ENCODE measurements around the gene ITGA4. TPM values are rescaled to one million over a fixed set of nuclear protein-coding genes. Genes with fewer than 3 reads are reported as not detected.

ITGA4 gene
- total RNA-seq, 2 donors from 2014 or later: 10.5 to 12.4 TPM

DNA sequence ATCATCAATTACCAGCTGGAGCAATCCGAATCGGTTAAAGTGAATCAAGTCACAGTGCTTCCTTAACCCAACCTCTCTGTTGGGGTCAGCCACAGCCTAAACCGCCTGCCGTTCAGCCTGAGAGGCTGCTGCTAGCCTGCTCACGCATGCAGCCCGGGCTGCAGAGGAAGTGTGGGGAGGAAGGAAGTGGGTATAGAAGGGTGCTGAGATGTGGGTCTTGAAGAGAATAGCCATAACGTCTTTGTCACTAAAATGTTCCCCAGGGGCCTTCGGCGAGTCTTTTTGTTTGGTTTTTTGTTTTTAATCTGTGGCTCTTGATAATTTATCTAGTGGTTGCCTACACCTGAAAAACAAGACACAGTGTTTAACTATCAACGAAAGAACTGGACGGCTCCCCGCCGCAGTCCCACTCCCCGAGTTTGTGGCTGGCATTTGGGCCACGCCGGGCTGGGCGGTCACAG, 496 bp upstream of the ITGA4 start:
- DNase-seq (ENCODE audit: low spot score): peak; percentile 87
- intact Hi-C loops (cut with DNase I): no loop called here

DNA sequence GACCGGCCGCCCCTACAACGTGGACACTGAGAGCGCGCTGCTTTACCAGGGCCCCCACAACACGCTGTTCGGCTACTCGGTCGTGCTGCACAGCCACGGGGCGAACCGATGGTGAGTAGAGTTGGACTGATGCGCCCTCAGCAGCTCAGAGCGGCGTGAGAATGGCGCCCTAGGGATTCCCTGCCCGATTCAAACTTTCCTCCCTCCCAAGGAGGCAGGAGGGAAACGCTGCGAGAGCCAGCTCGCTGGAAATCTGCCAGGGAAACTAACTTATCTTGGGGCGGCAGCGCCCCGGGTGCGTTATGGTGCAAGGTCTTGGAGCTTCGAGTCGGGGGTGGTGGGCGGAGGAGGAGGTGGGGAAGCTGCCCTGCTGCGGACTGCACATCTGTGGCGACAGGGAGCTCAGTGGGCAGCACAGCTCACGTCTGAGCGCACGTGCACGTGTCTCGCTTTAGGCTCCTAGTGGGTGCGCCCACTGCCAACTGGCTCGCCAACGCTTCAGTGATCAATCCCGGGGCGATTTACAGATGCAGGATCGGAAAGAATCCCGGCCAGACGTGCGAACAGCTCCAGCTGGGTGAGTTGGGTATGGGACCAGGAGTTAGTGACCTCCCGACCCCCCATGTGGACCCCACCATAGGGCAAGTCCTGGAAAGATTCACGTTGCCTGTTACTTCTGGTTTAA, 697 bp downstream of the ITGA4 start:
- intact Hi-C loops (cut with DNase I): no loop called here
- peak; percentile 86 for DNase-seq (ENCODE audit: low spot score)

DNA sequence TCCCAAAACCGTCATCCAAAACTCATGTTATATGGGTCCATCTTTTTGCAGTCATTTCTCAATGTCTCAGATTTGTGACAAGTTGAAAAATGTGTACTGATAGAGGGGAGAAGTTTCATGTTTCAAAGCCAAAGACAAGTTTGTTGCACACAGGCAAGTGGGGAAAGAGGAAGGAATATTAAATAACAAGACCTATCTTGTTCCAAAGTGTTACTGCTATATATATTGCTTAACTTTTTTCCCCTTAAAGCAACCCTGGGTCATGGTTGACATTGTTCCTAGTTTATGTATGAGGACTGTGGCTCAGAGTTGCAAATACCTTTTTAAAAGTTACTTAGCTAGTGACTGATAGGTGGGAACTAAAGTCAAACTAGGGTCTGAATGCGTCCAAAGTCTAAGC, 1.7 kb downstream of the ITGA4 start:
- no peak for DNase-seq (ENCODE audit: low spot score)
- intact Hi-C loops (cut with DNase I): no loop called here

DNA sequence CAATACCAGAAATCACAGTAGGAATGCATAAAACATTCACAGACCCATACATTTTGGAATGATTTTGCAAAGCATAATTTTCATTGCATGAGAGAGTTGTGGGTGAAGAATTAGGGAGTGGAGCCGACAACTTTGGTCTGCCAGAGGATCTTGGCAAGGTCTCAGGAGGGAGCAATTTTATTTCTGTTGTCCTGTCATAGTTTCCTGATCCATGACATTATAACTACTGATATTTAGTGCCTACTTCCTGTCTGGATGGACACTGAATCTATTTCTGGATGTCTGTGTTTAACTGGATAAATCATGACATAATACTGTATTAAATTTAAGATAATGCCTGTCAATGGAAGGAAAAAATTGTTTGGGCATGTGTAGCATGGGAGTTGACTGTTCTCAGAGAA, 2.4 kb downstream of the ITGA4 start:
- DNase-seq (ENCODE audit: low spot score): no peak
- intact Hi-C loops (cut with DNase I): no loop called here

DNA sequence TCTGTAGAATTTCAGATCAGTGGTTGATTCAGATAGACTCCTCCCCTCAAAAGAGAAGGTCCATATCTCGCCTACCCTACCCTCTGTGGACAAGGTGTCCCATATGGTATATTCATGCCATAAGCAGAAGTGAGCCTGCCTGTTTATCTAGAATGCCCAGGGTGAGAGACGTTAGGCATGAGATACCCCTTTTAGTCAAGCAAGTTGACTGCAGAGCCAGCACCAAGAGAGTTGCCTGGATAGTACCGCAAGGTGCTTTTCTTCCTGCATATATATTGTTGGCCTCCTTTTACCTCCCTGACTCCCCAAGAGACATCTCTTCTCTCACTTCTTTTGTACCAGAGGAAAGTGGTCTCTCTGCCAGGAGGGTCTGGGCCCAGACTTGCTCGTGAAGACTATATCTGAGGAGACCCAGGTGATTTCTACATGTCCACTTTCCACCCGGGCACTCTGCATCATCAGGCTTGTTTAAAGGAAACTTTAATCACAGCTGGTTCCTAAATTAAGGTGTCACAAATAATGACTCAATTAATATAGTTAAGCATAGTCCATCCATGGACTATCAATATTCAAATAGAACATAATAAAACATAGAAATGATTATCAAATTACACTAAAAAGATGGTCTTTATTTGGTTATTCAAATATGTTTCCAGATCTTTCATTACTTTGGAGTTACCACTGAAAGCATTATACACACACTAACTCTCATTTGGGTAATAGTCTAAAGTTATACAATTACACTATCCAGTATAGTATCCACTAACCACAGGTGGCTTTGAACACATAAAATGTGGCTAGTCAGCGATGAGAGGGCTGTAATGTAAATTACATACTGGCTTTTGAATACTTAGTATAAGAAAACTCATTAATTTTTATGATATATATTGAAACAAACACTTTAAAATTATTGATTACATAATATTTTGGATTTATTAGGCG, 4.1 kb downstream of the ITGA4 start:
- intact Hi-C loops (cut with DNase I): no loop called here
- DNase-seq (ENCODE audit: low spot score): no peak

DNA sequence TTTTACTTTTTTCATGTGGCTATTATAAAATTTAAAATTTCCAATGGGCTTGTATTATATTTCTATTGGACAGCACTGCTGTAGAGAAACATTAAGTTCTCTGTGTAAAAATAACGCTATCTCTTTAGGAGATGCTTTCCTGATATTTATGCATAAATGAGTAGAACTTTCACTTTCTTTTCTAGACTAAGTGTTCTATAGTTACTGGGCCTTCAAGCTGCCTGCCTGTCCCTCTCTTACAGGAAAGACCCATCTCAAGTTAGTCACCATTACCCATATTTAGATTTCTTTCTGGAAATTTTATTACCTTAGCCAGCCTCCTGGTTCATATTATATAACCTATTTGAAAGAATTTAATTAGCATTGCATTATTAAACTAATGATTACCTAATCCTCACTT, 4.8 kb downstream of the ITGA4 start:
- DNase-seq (ENCODE audit: low spot score): no peak
- intact Hi-C loops (cut with DNase I): no loop called here

DNA sequence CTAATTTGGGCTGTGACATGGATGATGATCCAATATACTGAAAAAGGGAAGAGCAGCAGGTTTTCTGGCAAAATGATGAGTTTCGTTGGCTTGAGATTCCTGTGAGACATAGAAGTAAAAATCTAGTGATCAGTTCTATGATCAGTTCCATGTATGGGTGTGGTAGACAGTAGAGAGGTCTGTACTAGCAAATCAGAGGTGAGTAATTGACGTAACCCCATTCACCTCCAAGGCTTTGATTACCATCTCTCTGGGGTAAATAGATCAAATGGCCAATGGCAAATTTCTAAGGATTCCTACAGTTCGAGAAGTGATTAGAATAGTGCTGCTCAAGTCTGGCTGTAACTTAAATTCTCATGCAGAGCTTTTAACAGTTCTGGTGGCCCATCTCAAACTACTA, 6.4 kb downstream of the ITGA4 start:
- intact Hi-C loops (cut with DNase I): no loop called here
- DNase-seq (ENCODE audit: low spot score): no peak

DNA sequence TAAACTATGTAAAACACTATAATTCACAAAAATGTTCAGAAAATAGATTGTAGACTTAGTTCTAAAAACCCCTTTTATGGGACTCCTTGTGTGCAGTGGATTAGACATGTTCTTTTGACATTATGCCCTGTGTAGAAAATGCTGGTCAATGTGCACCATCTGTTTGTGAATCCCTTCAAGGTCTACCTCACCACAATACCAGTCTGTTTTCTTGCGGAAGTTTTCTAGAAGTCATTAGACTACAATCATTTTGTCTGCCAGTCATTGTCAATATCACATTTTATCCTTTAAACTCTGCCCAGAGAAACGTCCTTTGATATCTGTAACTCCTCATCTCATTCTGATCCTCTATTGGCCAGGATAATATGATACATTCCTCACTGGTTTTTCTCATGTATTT, 7.8 kb downstream of the ITGA4 start:
- no peak for DNase-seq (ENCODE audit: low spot score)
- intact Hi-C loops (cut with DNase I): no loop called here

DNA sequence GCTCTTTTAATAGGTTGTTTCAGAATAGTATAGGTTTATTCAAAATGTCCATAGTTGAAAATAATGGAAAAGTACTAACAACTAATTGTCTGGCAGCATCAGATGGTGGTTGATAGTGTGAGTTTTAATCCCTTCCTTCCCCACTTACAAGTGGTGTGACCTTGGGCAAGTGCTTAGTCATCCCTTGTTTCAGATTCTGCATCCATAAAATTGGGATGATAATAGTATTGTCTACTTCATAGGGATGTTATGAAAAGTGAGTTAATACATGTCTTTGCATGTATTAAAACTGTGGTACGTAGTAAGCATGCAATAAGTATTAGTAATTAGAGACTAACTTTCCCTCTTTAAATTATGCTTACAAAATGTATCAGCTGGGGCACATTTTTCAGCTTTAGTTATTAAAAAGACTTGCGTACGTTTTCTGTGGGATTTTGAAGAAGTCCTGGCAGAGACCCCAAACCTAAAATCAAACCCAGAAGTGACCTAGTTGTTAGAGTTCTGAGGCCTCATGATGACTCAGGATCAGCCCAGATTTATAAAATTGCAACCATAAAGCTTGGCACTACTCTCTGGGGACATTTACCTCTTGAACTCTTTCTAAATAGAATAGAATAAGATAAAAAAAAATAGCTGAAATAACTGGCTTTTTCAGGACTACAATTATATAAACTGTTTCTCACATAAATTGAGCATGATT, 8.6 kb downstream of the ITGA4 start:
- intact Hi-C loops (cut with DNase I): no loop called here

DNA sequence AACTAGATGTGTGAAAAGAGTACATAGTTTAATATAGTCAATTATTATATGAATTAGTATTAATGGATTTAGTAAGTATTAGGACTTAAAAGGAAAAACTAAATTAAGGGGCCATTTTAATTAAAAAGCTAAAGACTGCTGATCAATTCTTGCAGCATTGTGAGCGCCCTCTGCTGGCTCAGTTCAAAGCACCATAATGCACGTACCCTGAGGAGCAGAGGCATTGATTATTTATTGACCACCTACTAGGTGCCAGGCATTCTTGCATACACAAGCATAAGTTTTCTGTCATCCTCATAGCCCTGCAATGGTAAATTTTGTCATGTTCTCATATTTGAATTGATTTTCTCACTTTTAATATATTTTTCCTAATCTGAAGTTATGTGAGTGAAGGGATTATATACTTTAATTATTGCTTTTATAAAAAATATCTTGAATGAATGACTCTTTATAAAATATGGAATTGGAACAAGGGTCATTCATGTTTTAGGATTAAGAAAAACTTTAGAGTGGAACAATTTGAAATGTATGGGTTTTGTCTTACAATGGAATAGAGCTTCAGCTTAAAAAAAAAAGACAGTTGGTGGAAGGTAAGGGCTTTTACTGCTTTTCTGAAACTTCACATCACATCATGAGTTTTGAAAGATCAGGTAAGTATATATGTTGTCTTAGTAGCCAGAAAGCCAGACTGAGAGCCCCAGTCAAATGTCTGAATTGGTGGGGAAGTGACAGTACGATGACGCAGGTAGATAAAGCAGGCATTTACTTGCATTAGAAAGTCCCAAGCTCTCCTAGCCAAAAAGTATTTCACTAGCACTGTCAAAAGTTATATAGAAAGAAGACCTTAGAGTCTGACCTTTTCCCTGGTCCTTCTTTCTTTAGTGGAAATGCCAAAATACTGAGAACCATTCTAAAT, 9.7 kb downstream of the ITGA4 start:
- peak; percentile 84 for DNase-seq (ENCODE audit: low spot score)

More for the DNA sequence above, 8.6 kb downstream of the ITGA4 start:
- no peak for DNase-seq (ENCODE audit: low spot score)

DNA sequence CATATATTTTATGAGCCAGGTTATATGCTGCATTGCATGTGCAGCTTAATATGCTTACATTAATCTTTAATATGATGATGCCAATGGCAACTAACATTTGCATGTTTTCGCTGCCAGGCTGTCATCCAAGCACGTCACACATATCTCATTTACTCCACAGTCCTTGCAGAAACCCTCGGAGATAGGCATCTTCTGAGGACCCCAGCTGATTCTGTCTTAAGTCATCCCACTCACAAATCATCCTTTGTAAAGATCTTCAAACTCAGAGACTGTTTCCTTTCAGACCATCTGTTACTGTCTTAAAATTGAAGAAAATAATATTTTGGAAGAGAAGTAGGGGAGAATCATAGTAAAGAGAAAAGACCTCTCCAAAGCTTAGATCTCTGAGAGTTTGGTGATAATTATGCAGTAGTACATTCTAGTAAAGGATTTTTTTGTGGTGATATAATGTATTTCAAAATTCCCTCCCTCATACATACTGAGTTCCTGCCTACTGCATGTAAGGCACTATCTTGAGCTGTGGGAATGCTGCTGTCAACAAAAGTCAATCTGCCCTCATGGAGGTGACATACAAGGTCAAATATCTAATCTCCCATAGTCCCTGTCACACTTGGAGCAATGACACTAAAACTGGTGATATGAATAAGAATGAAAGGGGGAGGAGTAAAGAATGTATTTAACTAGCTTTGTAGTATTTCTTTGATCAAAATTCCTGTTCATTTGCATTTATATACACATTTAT, 11.0 kb downstream of the ITGA4 start:
- intact Hi-C loops (cut with DNase I): no loop called here
- DNase-seq (ENCODE audit: low spot score): no peak

More for the DNA sequence above, 9.7 kb downstream of the ITGA4 start:
- intact Hi-C loops (cut with DNase I): no loop called here

DNA sequence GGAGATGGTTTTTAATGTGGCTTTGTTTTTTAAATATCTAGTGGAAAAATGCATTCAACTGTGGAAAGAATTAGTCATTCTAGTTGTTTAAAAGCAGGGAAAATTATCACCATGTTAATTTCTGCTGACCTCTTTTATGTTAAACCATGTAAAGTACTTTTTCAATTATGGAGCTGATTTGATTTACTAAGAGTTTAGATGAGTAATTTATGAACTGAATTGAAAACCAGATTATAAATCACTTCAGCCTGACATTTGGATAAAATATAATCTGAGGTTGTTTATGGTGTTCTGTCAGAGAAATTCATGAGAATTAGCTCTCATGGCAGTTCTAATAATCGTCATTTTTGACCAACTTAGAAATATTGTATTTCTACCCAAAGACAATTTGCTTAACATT, 11.6 kb downstream of the ITGA4 start:
- intact Hi-C loops (cut with DNase I): no loop called here

DNA sequence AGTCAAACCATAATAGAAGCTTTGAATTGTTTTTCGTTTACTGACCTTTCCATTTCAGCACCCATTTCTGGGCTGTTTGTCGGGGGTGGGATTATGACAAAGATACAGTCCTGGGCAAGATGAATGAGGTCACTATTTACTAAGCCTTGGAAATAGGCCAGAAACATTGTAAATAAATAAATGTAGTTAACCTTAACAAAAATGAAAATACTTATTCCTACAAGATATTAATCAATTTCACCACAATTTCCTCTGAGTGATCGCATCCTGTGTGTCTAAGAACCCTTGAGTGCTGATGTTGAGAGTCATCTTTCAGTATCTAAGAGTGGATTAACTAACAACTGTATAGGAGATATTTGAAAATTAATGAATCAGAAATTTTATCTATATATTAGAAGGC, 14.0 kb downstream of the ITGA4 start:
- DNase-seq (ENCODE audit: low spot score): no peak
- intact Hi-C loops (cut with DNase I): no loop called here

More for the DNA sequence above, 11.6 kb downstream of the ITGA4 start:
- no peak for DNase-seq (ENCODE audit: low spot score)

DNA sequence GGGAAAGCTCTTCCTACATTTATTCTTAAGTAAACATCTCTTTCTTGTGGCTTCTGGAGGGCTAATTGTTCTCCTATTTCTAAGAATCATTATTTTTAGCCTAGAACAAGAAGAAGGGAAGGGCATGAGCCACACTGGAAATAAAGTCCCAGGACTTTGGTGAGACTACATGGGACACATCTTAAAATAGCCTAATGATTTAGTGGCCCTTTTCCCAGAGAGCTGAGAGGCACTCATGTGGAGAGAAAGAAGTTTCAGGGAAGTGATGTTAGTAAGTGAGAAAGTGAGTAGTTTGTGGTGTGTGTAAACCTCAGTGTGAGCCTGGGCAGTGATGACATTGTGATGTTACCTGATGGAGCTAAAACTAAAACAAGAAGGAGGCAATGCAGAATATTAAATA, 14.6 kb downstream of the ITGA4 start:
- intact Hi-C loops (cut with DNase I): no loop called here
- no peak for DNase-seq (ENCODE audit: low spot score)

DNA sequence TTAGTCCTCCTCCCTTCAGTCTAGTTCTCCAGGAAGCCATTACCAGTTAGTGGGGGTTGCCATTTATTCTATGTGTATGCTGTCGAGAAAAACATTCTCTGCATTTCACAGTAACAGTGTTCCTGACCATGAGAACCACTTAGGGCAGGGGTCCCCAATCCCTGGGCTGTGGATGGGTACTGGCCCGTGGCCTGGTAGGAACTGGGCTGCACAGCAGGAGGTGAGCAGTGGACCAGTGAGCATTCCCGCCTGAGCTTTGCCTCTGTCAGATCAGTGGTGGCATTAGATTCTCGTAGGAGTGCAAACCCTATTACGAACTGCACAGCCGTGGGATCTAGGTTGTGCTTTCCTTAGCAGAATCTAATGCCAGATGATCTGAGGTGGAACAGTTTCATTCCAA, 15.8 kb downstream of the ITGA4 start:
- DNase-seq (ENCODE audit: low spot score): no peak
- intact Hi-C loops (cut with DNase I): no loop called here

DNA sequence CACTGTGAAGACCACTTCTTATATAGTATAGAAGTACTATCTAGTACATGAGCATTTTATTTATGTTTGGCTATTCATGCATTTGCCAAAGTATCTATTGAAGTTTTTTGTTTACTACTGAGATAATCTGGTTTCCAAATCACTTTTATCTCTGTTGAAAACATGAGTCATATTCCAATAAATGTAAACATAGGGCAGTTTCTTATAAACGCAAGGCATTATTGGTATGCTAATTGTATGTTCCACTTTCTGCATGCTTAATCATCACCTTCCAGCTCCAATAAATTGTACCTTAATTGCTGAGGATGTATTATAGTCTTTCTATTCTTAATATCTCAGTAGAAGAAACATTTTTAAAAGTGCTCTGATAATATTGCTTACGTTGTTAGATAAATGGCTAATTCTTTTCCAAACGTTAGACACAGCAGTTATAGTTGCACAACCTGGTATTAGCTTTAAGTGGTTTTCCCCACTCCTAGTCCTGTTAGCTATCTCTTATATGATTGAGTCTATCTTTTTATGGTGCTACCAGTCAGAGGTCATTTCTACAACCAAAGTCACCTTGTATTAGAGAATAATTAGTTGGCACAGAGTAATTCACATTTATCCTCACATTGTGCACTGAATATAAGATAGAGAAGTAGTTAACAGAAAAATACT, 17.2 kb downstream of the ITGA4 start:
- intact Hi-C loops (cut with DNase I): no loop called here
- DNase-seq (ENCODE audit: low spot score): no peak

DNA sequence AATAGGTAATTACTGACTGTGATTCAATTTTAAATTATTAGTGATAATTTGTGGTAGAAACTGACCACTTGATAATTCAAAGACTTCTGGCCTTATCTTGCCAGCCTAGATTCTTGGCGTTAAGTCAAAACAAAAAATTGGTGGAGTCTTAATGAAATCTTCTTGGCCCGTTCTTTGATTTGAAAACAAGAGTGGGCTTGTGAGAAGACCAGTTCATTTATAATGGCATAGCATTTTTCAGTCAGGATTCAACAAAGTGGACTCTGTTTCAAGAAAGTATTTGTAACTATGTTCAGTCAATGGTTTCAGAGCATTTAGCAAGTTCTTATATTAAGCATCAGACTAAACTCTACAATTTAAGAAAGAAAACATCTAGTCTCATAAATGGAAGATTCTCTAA, 26.0 kb downstream of the ITGA4 start:
- intact Hi-C loops (cut with DNase I): no loop called here
- no peak for DNase-seq (ENCODE audit: low spot score)

DNA sequence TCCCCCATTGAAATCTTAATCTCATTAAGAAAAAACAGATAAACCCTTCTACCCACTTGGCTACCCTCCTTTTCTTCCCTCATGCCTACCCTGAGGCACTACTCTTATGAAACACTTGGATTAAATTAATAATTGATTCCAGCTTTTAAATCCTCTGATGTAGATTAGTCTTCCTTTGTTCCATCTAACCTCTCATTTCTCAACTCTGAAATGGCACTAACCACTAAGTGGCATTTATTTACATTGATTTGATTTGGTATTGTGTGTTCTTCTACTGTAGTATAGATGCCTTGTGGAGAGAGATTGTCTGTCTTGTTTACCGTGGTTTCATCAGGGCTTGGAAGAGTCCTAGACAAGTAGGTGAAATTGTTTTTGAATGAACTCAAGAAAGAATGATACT, 26.7 kb downstream of the ITGA4 start:
- intact Hi-C loops (cut with DNase I): no loop called here
- DNase-seq (ENCODE audit: low spot score): no peak
